Tongue (tissue), 2 donors: Measurements from ENCODE around the gene TACC3. TPM values are rescaled to one million over a fixed set of nuclear protein-coding genes. Genes with fewer than 3 reads are reported as not detected.

Experiments used
- DNase-seq: peaks from one replicate; pipeline ENCODE4 v3.0.0-alpha.2; 2015
- total RNA-seq: library from RNA; depleted of rRNA; stranded (reverse); fragments of >200 nt; gene quantifications from one replicate; pipeline ENCODE4 v1.2.3, GENCODE V29; 2014

TACC3 gene
- total RNA-seq, 1 donor from 2014 or later: 17.2 TPM

- no peak for DNase-seq
Measured at GRCh38 chr4:1760521-1761071, 39.3 kb downstream of the TACC3 start.

- DNase-seq: no peak
Measured at GRCh38 chr4:1761130-1761689, 39.9 kb downstream of the TACC3 start.

DNA sequence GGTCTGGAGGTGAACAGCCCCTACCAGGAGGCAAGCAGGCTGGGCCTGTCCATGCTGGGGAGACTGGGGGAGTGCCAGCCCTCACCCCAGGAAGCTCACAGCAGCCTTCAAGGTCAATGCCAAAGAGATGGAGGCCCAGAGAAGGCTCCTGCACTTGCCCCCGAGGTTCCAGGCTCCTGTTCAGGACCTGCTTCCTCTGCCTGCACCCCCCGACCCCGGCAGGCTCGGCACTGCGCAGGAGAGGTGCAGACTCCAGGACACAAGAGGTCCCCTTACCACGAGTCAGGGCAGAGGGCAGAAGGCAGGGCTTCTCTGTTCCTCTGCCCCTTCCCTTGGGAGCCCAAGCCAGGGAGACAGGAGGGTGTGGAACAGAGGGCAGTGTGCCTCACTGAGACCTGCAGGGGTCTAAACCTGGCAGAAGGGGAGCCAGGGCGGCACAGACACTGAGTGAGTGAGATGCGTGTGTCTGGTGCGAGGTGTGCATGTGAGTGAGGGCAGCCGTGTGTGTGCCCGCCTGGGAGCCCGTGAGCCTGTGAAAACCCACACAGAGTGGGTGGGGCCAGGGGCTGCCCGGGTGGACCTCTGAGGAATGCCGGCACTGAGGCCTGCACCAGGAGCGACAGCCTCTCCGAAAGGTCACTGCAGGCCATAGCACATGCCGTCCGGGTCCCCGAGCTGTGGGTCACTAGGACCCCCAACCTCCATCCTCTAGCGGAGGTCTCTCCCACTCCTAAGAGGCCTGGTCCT, 41.1 kb downstream of the TACC3 start:
- DNase-seq: no peak

DNA sequence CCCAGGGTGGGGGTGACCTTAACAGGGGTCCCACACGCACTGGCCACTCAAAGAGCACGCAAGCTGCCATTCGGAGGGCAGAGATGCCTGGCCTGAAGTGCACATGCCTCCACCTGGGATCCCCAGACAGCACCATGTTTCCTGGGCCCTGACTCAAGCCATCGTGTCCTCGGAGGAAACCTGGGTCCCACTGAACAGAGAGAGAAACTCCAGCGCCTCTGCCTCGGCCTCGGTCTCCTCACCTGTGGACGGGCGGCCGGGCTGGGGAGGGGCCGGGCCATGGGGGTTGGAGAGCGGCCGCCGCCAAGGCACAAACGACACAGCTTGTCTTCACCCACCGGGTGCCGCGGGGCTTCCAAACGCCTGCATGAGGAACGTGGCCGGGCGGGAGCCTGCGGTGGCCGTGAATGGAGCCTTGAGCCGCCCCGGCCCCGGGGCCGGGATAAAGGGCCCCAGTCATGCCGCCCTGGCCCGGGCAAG, 41.8 kb downstream of the TACC3 start:
- DNase-seq: no peak

GRCh38 chr4:1763550-1764080, 42.3 kb downstream of the TACC3 start:
- peak; percentile 77 for DNase-seq

DNA sequence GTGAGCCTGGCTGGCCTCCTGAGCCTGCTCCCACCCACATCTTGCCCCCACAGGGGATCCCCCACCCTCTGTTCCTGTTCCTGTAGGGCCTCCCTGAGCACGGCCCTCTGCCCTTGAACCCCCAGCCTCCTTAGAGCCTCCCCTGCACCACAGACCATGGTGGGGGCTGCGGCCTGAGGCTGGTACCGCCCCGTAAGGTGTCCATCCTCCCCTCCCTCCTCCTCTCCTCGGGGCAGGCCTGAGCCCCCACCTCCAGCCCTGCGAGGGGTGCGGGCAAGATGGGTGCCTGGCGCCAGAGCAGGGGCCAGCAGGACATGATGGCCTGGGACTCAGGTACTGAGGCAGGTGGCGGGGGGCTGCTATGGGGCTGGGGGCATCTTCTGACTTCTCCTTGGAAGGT, 43.3 kb downstream of the TACC3 start:
- no peak for DNase-seq

DNA sequence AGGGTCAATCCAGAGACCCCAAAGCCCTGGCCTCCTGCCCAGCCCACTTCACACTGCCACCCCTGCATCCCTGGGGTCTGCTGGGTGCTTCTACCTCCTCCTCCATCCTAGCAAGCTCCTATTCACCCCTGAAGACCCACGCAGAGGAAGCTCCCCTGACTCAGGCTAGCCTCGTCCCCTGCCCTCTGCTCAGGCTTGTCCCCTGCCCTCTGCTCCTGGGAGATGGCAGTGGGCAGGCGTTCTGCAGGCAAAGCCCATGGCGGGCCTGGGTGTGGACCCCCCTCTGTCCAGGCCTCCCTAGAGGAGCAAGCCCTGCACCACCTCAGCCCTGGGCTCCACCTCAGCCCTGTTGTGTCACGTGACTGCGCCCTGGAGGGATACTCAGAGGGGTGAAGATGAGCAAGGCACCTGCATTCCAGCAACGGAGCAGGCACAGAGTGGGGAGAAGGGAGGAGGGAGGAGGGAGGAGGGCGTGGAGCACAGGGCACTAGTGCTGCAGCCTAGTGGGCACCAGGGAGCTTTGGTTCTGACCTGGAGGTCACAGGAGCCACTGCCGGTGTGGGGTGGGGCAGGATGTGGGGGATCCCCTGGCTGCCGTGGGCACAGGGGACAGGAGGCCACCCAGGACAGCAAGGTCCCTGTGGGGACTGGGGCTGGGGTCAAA, 44.2 kb downstream of the TACC3 start:
- DNase-seq: no peak

DNA sequence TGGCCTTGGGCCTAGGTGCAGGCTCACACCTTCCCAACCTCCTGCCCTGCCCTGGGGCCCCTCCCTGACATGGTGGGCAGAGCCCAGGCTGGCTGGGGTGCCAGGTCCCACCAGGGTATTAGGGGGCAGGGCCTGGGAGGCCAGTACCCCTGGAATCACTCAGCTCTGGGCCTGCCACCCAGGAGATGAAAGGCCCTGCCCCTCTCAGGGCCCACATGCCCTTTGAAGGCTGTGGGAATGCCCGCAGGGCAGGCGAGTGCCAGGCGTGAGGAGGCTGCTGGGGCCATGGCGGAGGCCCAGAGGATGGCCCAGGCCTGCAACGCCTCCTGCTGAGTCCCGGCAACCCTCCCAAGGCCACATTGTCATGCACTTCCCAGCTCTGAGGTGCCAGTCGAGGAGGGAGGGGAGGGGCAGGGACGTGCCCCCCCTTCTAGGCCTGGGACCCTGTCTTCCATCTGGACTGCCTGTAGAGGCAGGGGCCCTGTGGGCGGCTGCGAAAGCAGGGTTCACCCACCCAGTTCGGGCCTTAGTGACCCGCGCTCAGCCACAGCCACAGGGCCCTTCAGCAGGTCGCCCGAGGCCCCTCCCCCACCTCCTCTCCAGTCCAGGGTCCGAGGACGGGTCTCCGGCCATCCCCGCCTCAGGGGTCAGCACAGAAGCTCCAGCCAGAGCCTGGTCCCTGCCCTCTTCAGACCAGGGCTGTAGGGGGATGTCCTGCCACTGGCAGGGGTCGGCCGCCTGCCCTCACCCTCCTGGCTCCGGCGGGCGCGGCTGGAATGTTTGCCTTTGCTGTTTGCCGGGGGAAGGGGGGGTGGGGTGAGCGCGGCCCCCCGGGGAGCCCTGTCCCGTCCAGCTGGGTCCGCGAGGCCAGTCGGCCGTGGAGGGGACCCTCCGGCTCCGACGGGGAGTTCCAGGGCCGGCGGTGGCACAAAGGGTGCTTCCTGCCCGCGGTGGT, 45.1 kb downstream of the TACC3 start:
- DNase-seq: no peak

GRCh38 chr4:1767061-1767769, 45.9 kb downstream of the TACC3 start:
- no peak for DNase-seq

DNA sequence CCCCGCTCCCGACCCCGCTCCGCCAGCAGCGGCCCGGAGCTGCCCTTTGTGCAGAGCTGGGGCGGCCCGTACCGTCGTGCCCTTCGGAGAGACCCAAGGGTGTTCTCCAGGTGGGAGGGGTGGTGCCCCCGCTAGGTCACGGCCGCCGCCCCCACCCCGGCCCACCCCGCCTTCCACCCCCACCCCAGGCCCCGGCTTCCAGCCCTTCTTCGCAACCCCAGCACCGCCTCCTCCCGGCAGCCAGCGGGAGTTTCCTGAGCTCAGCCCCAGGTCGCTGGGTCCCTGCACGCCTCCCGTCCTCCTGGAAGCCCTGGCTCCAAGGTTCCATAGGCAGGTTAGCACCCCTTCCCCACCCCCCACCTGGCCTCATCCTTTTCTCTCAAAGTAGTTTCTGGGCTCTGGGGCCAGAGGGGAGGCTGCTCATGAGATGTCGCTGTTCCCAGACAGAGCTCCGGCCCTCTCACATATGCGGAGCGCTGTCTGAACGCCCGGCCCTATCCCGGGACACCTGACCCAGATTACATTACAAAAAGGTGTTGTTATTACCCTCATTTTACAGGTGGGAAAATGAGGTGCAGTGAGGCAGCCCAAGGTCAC, 46.5 kb downstream of the TACC3 start:
- no peak for DNase-seq

DNA sequence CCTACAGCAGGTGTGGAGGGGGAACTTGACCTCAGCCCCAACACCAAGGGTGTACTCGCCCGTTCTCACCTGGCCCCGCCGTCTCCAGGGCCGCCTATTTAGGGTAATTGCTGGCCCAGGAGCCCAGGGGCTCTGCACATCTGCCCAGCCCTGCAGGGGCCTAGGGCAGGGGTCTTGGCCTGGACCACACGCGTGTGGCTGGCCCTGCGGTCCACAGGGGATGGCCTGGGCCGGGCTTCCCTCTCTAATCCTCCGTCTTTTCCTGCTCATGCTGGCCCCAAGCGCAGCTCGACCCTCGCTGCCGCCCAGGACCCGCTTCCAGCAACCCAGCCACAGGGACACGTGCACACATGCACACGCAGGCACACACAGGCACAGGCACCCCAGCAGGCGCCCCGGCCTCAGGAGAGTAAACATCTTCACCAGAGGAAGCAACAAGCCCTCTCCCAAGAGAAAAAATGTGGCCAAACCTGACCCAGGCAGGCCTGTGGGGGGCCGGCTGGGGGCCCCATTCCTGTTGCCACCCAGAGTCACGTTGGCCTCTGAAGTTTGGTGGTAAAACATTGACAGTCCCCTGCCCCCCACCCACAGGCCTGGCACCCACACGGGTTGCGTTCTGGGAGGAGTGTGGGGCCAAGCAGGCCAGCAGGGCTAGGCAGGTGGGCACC, 47.2 kb downstream of the TACC3 start:
- no peak for DNase-seq

DNA sequence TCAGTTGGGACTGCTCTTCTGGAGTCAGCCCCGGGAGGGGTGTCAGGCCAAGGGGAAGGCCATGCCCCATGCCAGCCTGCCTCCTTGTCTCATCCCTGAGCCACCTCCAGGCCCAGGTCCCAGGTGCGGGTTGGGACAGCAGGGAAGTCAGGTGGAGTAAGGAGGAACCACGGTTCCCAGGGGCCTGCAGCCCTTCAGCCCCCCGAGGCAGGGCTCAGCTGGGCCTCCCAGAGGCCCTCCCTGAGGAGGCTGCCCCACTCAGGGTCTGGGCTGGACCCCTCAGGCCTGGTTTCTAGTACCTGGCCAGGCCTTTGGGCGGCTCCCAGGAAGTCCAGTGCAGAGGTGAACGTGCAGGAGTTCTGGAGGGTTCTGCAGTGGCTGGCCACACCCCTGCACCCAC, 48.4 kb downstream of the TACC3 start:
- no peak for DNase-seq

GRCh38 chr4:1770245-1770644, 48.9 kb downstream of the TACC3 start:
- DNase-seq: no peak

DNA sequence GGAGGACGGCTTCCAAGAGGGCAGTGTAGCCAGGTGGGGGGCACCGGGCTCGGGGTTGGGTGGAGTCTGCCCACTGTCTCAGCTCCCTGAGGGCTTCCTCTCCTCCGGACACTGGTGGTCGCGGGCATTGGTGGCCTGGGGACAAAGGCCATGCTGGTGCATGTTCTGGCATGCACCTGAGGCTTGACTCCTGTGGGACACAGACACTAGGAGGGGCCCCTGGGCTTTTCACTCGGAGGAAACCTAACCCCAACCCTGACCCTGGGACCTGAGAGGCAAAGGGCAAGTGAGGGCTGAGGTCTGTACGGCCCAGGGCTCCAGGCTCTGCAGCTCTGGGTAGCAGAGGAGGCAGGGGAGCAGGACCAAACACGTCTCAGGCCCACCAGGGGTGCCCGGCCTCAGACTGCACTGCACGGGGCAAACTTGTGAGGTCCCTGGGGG, 49.5 kb downstream of the TACC3 start:
- DNase-seq: no peak

DNA sequence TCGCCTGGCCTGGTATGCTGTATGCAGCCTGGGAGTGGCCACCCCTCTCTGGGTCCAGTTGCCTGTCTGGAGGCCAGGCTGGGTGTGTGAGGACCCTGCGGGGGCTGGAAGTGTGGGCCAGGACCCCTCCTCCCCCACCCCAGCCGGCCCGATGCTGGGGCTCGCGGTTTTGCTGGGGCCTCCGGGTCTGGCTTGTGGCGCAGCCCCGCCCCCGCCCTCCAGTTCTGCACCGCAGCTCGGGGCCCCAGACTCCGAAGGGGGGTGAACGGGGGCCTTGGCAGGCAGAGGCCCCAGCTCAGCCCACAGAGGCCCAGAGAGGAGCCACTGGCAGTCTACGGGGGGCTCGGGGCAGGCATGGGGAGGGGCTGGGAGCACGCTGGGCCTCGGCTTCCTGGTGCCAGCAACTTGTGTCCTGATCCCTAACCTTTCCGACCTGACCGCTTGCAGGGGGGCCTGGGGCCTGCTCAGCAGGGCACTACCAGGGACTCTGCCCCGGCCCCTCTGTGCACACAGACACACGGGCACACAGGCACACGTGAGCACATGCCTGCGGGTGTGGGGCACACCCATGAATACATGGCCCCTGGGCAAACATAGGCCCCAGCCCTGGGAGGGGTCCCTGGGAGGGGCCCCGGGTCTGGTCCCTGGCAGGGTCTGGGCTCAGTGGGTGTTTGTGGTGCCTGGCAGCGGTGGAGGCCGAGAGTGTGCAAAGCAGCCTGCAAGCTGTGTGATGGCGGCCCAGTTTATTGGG, 50.4 kb downstream of the TACC3 start:
- DNase-seq: no peak

- DNase-seq: peak; percentile 68
Measured at GRCh38 chr4:1772853-1773538, 51.7 kb downstream of the TACC3 start.

DNA sequence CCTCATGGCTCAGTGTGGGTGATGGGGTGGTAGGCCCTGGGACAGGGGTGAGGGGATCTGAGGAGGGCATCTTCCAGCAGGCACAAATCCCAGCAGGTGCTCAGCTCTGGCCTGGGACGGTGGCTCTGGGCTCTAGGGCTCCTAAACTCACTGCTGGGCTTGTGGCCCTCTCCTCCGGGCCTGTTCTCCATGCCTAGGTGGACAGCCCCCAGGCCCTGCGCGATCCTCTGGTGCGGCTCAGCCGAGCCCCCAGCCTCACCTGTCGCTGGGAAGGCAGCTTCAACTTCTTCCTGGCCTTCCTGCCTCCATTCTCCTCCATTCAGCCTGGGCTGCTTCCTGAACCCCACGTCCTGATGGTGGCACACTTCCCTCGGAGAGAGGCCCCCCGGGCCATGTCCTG, 52.4 kb downstream of the TACC3 start:
- DNase-seq: no peak

DNA sequence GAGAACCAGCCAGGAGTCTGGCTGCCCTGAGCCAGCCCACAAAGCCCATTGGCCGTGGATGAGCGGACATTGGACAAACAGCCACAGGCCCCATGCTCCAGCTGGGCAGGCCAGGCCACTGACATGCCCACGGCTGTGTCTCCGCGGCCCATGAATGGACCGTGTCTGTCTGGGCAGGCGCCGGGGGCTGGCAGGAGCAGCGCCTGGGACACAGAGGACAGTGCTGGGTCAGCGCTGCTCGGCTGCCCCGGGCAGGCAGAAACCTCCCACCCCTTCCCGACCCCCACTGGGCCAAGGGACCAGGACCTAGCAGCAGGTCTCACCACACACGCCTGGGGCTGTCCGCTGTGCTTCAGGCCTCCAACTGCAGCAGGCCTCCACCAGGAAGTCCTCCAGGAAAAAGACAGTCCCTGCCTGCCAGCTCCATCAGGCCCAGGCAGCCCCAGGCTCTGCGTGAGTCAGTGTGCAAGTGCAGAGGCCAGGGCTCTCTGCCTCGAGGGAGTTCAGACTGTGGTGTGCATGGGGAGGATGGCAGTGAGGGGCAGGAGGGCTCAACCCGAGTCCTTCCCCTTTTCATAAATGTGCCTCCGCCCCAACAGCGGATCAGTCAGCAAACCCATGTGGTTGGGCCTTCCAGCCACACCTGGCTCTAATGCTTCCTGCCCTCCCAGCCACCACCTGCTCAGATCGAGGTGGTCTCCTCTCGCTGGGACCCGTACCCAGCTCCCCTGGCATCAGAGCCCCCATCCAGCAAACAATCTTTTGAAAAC, 54.6 kb downstream of the TACC3 start:
- no peak for DNase-seq
